HepG2 (cell line): ENCODE results near the gene LRRC3. TPM values are rescaled to one million over a fixed set of nuclear protein-coding genes. Genes with fewer than 3 reads are reported as not detected.
A peak's percentile ranks its signal among the peaks of the same experiment; 100 is the strongest.

Source experiments
- ATAC-seq: fragments of 200-7000 bp; cut with Tn5 transposase; 3 replicates; pipeline ENCODE4 v1.9.1; 2020; ENCODE audit warnings: mild to moderate bottlenecking, moderate library complexity
- BruUV-seq: library from RNA; stranded (reverse); fragments of 400-500 nt; replicated peaks from 2 replicates; lab custom pipeline; 2021; lab: Mats Ljungman, UMichigan
- CTCF ChIA-PET: fragments of 300-600 bp; formaldehyde crosslinking; extraction: SDS; loops from one replicate; lab custom pipeline; 2021; ENCODE audit warnings: low total read pairs, inconsistent platforms, low intra/inter-chr PET ratio; lab: Yijun Ruan, JAX
- POLR2A ChIA-PET: fragments of 350-600 bp; sonication (Branson Sonifier 250); formaldehyde crosslinking; loops from one replicate; lab custom pipeline; 2020; ENCODE audit warnings: antibody characterized with exemption, inconsistent platforms; lab: Yijun Ruan, JAX
- DNase-seq: peaks from one replicate; pipeline ENCODE4 v3.0.0-alpha.2; 2015; ENCODE audit warnings: low spot score
- FAIRE-seq: peaks from 3 replicates; lab custom pipeline; 2011; peaks lifted over from hg19 to GRCh38; lab: Jason Lieb, UNC
- H2AFZ ChIP-seq: one replicate; pipeline ENCODE4 v1.6.1; 2011; ENCODE audit warnings: low read length, inconsistent platforms
- H3K27ac ChIP-seq: fragments of 300-600 bp; 3 replicates; pipeline ENCODE4 v1.8.0; 2011; ENCODE audit warnings: mixed run types, mild to moderate bottlenecking, mixed read lengths, low read length, inconsistent platforms; ENCODE audit not compliant: insufficient read depth; ENCODE audit errors: extremely low read length
- H3K27me3 ChIP-seq, 2 experiments: fragments of 200-600 bp in 1 of 2; 2 replicates in 1 of 2; 3 replicates in 1 of 2; pipeline versions ENCODE4 v1.6.0 to v1.8.0; 2011; ENCODE audit warnings: low read length in 2 of 2, mild to moderate bottlenecking in 2 of 2, moderate library complexity in 2 of 2, inconsistent platforms in 1 of 2; ENCODE audit not compliant: insufficient read depth in 2 of 2, control insufficient read depth in 1 of 2
- H3K36me3 ChIP-seq, 2 experiments: fragments of 200-600 bp in 1 of 2; replicated peaks in 1 of 2; 2 replicates in 1 of 2; 3 replicates in 1 of 2; pipeline versions ENCODE4 v1.5.1 to v1.8.0; 2011; ENCODE audit warnings: low read length in 2 of 2, inconsistent platforms in 1 of 2; ENCODE audit not compliant: insufficient read depth in 2 of 2, control insufficient read depth in 1 of 2
- H3K4me1 ChIP-seq: 2 replicates; pipeline ENCODE4 v1.5.1; 2012; ENCODE audit warnings: low read length, inconsistent platforms; ENCODE audit not compliant: insufficient read depth
- H3K4me2 ChIP-seq: 2 replicates; pipeline ENCODE4 v1.6.0; 2011; ENCODE audit warnings: low read depth, low read length, inconsistent platforms
- H3K4me3 ChIP-seq, 3 experiments: fragments of 200-600 bp in 1 of 3; sonication (generic), shearing (Covaris generic) in 1 of 3; replicated peaks in 1 of 3; 2 replicates each; pipeline ENCODE4 v1.5.1; 2011 to 2016; ENCODE audit warnings: low read length in 3 of 3, inconsistent platforms in 2 of 3, low read depth in 2 of 3, mild to moderate bottlenecking in 2 of 3, control low read depth in 1 of 3, mixed read lengths in 1 of 3; ENCODE audit not compliant: insufficient read depth in 1 of 3
- H3K79me2 ChIP-seq: one replicate; pipeline ENCODE4 v1.6.1; 2011; ENCODE audit warnings: low read length, inconsistent platforms; ENCODE audit not compliant: insufficient read depth
- H3K9ac ChIP-seq: 2 replicates; pipeline ENCODE4 v1.6.0; 2011; ENCODE audit warnings: mild to moderate bottlenecking, low read depth, low read length, inconsistent platforms; ENCODE audit not compliant: insufficient read depth
- H3K9me3 ChIP-seq: 2 replicates; pipeline ENCODE4 v1.5.1; 2012; ENCODE audit warnings: mild to moderate bottlenecking, low read length
- H4K20me1 ChIP-seq: 2 replicates; pipeline ENCODE4 v1.6.0; 2011; ENCODE audit warnings: inconsistent platforms, mild to moderate bottlenecking, low read length, moderate library complexity; ENCODE audit not compliant: insufficient read depth
- HDAC2 ChIP-seq: sonication (generic); formaldehyde crosslinking; IDR thresholded peaks from 2 replicates; pipeline ENCODE4 v1.4.0; 2020; ENCODE audit warnings: missing genetic modification reagents
- MIER2 ChIP-seq: IDR thresholded peaks from 2 replicates; pipeline ENCODE4 v1.6.1; 2016; ENCODE audit warnings: missing biosample characterization, missing genetic modification reagents
- NFATC3 ChIP-seq: sonication (generic); formaldehyde crosslinking; IDR thresholded peaks from 2 replicates; pipeline ENCODE4 v1.5.1; 2020; ENCODE audit warnings: mild to moderate bottlenecking, missing genetic modification reagents
- TCF7L2 ChIP-seq: IDR thresholded peaks from 2 replicates; pipeline ENCODE4 v1.6.1; 2011; ENCODE audit warnings: mild to moderate bottlenecking, low read depth, low read length, moderate library complexity
- ZNF580 ChIP-seq: IDR thresholded peaks from 2 replicates; pipeline ENCODE4 v1.6.1; 2016; ENCODE audit warnings: low read depth, borderline replicate concordance
- ZNF83 ChIP-seq: sonication (generic); formaldehyde crosslinking; IDR thresholded peaks from 2 replicates; pipeline ENCODE4 v1.4.0; 2020; ENCODE audit warnings: missing genetic modification reagents, mild to moderate bottlenecking, borderline replicate concordance
- WGBS: methylation state at CpG from one replicate; pipeline ENCODE4 v1.1.6; 2017; ENCODE audit warnings: low lambda C conversion rate; 5-methylcytosine and 5-hydroxymethylcytosine counted together
- in situ Hi-C: cut with HindIII; loops from 2 replicates; pipeline ENCODE4 v1.10.0; 2017; ENCODE audit warnings: low pct_unique_long_range_greater_than_20kb; ENCODE audit not compliant: extremely low pct_ligation_motif_present
- intact Hi-C: fragments of 100-400 bp; cut with micrococcal nuclease; formaldehyde crosslinking; loops from one replicate; pipeline ENCODE4 v1.10.0; 2022; ENCODE audit not compliant: unreplicated experiment
- polyA plus RNA-seq, 8 experiments: library from polyadenylated mRNA; depleted of rRNA in 3 of 8; stranded (reverse) in 7 of 8; unstranded in 1 of 8; fragments of >200 nt; fragmentation: Illumina TruSeq in 4 of 8; extraction: Trizol in 4 of 8; gene quantifications; 2 replicates each; pipeline versions ENCODE4 v1.2.1 to v1.2.3, GENCODE V29; 2011 to 2016; ENCODE audit warnings: low read depth in 4 of 8, missing spikeins in 1 of 8, mixed read lengths in 1 of 8; ENCODE audit not compliant: insufficient read depth in 1 of 8
- total RNA-seq, 5 experiments: library from RNA; depleted of rRNA; stranded (reverse); fragments of >200 nt; fragmentation: Illumina TruSeq; extraction: Trizol; gene quantifications; 2 replicates each; pipeline ENCODE4 v1.2.3, GENCODE V29; 2016; ENCODE audit warnings: low read depth in 1 of 5
- TF ChIP-seq, protein P1 (sequence below): sonication (generic); formaldehyde crosslinking; IDR thresholded peaks from one replicate; pipeline ENCODE4 v1.5.1; 2020; ENCODE audit warnings: mild to moderate bottlenecking, missing genetic modification reagents; ENCODE audit errors: not compliant biosample characterization

Gene LRRC3
- total and polyA plus RNA-seq, 2 of the 13 experiments (the other 11 are each of a cell fraction or from before 2014, with no cell fraction given), result 4.8 to 16.5 TPM

- no TSS peak for BruUV-seq
- H3K4me1 ChIP-seq, result no peaks in the 10 kb centered on the region
- intact Hi-C loops (no loop called here), in situ Hi-C loops (loop anchor here (5.0 kb wide), 1 partner anchor 49 kb away; no protein-coding TSS in a partner anchor)
- no peak overlapping the region for H3K27ac ChIP-seq
- H3K27me3 ChIP-seq, result peaks cover 1 to 11% of the 10 kb centered on the region in 2 experiments; a peak in 3 of 5 replicates
- no peak overlapping the region for H3K4me2 ChIP-seq
- ATAC-seq (peak; percentile 40), FAIRE-seq (no peak), DNase-seq (no peak)
- no peak overlapping the region for H3K4me3 ChIP-seq
- CTCF ChIA-PET, result no interaction called here
- TF ChIP-seq HDAC2 (CRISPR knock-in tag) (no peak), MIER2 (no peak), ZNF580 (CRISPR knock-in tag) (no peak), ZNF83 (CRISPR knock-in tag) (no peak), TCF7L2 (no peak), NFATC3 (no peak)
- TF ChIP-seq, protein P1, sequence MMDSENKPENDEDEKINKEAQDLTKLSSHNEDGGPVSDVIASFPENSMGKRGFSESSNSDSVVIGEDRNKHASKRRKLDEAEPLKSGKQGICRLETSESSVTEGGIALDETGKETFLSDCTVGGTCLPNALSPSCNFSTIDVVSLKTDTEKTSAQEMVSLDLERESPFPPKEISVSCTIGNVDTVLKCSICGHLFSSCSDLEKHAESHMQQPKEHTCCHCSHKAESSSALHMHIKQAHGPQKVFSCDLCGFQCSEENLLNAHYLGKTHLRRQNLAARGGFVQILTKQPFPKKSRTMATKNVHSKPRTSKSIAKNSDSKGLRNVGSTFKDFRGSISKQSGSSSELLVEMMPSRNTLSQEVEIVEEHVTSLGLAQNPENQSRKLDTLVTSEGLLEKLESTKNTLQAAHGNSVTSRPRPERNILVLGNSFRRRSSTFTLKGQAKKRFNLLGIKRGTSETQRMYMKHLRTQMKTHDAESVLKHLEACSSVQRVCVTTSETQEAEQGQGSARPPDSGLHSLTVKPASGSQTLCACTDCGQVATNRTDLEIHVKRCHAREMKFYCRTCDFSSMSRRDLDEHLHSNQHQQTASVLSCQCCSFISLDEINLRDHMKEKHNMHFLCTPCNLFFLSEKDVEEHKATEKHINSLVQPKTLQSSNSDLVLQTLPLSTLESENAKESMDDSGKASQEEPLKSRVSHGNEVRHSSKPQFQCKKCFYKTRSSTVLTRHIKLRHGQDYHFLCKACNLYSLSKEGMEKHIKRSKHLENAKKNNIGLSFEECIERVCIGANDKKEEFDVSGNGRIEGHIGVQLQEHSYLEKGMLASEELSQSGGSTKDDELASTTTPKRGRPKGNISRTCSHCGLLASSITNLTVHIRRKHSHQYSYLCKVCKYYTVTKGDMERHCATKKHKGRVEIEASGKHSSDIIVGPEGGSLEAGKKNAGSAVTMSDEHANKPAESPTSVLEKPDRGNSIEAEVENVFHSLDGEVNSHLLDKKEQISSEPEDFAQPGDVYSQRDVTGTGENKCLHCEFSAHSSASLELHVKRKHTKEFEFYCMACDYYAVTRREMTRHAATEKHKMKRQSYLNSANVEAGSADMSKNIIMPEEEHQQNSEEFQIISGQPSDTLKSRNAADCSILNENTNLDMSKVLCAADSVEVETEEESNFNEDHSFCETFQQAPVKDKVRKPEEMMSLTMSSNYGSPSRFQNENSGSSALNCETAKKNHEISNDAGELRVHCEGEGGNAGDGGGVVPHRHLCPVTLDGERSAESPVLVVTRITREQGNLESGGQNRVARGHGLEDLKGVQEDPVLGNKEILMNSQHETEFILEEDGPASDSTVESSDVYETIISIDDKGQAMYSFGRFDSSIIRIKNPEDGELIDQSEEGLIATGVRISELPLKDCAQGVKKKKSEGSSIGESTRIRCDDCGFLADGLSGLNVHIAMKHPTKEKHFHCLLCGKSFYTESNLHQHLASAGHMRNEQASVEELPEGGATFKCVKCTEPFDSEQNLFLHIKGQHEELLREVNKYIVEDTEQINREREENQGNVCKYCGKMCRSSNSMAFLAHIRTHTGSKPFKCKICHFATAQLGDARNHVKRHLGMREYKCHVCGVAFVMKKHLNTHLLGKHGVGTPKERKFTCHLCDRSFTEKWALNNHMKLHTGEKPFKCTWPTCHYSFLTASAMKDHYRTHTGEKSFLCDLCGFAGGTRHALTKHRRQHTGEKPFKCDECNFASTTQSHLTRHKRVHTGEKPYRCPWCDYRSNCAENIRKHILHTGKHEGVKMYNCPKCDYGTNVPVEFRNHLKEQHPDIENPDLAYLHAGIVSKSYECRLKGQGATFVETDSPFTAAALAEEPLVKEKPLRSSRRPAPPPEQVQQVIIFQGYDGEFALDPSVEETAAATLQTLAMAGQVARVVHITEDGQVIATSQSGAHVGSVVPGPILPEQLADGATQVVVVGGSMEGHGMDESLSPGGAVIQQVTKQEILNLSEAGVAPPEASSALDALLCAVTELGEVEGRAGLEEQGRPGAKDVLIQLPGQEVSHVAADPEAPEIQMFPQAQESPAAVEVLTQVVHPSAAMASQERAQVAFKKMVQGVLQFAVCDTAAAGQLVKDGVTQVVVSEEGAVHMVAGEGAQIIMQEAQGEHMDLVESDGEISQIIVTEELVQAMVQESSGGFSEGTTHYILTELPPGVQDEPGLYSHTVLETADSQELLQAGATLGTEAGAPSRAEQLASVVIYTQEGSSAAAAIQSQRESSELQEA (CRISPR knock-in tag), result no peak
- POLR2A ChIA-PET, result no interaction called here
- H3K79me2 ChIP-seq, result no peaks in the 10 kb centered on the region
- WGBS, result 77% methylated on average over 8 of the region's 21 CpGs
- H3K9ac ChIP-seq, result no peak overlapping the region
- peaks cover 6% of the 10 kb centered on the region; the same call in 1 of the 2 replicates for H3K9me3 ChIP-seq
- H2AFZ ChIP-seq, result no peak overlapping the region
- no peaks in the 10 kb centered on the region for H4K20me1 ChIP-seq
- no peaks in the 10 kb centered on the region for H3K36me3 ChIP-seq
Measured at GRCh38 chr21:44426663-44427191, 28.6 kb upstream of the LRRC3 start.
